ENCODE data around the gene BICRAL.

The BICRAL gene

DNA sequence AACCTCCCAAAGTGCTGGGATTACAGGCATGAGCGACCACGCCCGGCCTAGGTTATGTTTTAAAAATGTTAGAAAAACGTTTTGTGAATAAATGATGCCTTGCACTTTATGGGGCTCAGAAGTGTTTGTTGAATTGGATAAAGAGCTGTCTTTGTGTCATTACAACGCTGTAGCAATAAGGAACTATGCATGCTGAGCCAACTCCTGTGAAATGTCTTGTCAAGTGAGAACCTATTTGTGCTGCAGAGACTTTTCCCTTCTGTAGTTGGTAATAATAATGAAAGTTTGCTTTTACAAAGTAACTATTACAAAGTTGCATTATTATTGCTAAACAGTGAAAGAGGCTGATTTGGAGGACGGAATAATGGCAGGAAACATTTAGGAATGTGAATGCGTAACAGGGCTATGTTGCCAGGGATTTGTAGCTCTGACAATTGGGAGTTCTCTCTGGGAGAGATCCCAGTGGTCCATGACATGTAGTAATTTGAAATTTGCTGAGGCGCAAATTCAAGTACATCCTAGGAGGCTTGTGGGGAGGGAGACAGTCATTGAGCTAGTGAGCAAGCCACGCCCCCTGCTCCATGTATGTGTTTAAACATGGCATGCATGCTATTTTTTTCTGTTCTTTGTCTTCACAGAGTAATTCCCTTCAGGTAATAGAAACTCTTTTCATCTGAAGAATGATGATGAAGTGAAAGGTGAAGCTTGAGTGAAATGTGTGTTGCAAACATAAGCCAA is 16.8 kb upstream of the BICRAL start:
- no peak for DNase-seq (ENCODE audit: low read depth)

- no peak for DNase-seq (ENCODE audit: low read depth)
These were observed 15.6 kb upstream of the BICRAL start for GRCh38 chr6:42766163-42766670.

DNA sequence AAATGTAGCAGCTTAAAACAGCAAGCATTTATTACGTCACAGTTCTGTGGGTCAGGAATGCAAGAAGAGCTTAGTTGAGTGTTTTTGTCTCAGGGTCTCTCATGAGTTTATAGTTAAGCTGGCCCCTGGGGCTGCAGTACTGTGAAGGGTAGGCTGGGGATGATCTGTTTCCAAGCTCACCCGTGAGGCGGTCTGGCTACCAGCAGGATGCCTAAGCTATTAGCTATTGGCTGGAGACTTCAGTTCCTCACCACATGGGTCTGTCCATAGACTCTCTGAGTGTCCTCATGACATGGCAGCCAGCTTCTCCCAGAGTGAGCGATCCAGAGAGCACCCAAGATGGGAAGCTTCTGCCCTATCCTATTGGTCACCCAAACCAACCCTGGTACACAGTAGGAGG is 12.8 kb upstream of the BICRAL start:
- DNase-seq (ENCODE audit: low read depth): no peak

- no peak for DNase-seq (ENCODE audit: low read depth)
These were observed 12.0 kb upstream of the BICRAL start for GRCh38 chr6:42769836-42770235.

DNA sequence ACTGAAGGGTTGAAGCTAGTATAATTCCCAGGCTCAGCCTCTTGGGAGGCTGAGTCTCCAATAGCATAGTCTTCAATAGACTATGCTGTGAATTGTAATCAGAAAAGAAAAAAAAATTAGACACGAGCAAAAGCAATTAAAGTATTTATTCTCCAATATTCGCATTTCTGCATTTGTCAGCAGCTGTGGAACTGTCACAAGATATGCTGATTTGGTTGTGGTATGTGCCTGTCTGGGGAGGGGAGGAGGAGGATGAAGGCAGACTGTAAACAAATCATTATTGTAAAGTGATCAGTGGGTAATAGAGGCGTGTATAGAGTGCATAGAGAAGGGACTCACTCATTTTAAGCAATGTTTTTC is 10.1 kb upstream of the BICRAL start:
- no peak for DNase-seq (ENCODE audit: low read depth)

GRCh38 chr6:42774201-42774600 is 7.7 kb upstream of the BICRAL start:
- DNase-seq (ENCODE audit: low read depth): no peak

GRCh38 chr6:42774821-42775487 is 6.9 kb upstream of the BICRAL start:
- DNase-seq (ENCODE audit: low read depth): peak; percentile 9

- no peak for DNase-seq (ENCODE audit: low read depth)
These were observed 4.6 kb upstream of the BICRAL start for GRCh38 chr6:42777126-42777822.

DNA sequence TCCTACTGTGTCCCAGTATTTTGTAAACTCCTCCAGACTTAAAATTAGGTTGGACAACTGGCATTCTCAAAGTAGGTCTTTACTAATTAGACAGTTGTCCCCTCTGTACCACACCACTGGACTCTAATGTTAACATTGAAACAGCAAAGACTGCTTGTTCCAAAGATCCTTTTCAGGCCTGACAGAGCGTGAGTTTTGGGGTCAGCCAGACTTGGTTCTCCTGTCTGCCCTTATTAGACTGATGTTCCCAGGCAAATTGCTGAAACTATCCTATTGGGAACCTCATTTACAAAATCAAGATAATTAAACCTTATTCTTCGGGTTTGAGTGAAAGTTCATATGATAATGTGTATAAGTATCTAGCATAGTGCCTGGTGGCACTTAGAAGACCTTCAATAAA is 3.7 kb upstream of the BICRAL start:
- no peak for DNase-seq (ENCODE audit: low read depth)

GRCh38 chr6:42779521-42779920 is 2.3 kb upstream of the BICRAL start:
- DNase-seq (ENCODE audit: low read depth): no peak

DNA sequence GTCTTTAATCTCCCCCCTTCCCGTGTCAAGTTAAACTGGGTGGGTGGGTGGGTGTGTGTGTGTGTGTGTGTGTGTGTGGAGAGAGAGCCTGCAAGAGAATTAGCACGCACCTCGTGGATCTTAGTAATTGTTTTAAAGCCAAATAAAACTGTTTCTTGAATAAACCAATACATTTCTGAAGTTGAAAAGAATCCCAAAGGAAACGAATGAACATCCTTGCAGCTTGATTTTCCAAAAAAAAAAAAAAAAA is 381 bp upstream of the BICRAL start:
- DNase-seq (ENCODE audit: low read depth): no peak

- peak; percentile 63 for DNase-seq (ENCODE audit: low read depth)
These were observed 881 bp downstream of the BICRAL start for GRCh38 chr6:42782689-42783176.

GRCh38 chr6:42783177-42783875 is 1.5 kb downstream of the BICRAL start:
- peak; percentile 68 for DNase-seq (ENCODE audit: low read depth)

GRCh38 chr6:42783876-42784642 is 2.2 kb downstream of the BICRAL start:
- no peak for DNase-seq (ENCODE audit: low read depth)

- DNase-seq (ENCODE audit: low read depth): no peak
These were observed 3.1 kb downstream of the BICRAL start for GRCh38 chr6:42784717-42785498.

GRCh38 chr6:42786525-42786985 is 4.7 kb downstream of the BICRAL start:
- no peak for DNase-seq (ENCODE audit: low read depth)

- no peak for DNase-seq (ENCODE audit: low read depth)
These were observed 5.2 kb downstream of the BICRAL start for GRCh38 chr6:42787063-42787472.

DNA sequence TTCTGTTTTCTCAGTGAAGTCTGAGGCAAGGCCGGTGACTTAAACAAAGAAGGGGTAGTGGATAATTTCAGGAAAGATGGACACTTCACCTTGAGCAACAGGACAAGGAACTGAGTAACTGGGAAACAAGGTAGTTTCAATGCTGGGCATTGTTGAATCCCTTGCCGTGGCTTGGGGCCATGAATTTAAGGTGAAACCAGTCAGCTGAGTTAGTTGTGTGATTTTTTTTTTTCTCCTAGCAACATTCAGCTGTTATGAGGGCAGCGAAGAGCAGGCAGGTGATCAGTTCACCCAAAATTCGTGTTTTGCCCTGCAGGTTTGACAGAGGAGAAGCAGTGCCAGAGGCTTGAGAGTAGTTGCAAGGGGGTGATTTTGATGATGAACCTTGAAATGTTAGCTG is 6.8 kb downstream of the BICRAL start:
- no peak for DNase-seq (ENCODE audit: low read depth)

GRCh38 chr6:42790549-42791181 is 8.8 kb downstream of the BICRAL start:
- no peak for DNase-seq (ENCODE audit: low read depth)

GRCh38 chr6:42791706-42792320 is 10.0 kb downstream of the BICRAL start:
- no peak for DNase-seq (ENCODE audit: low read depth)

Measured in activated T-helper 1 cell treated with Interleukin-2 at 50 U/mL for 16 hours (primary cell).